HG02938 (cell line): Measurements from ENCODE around the gene HOXC5.

Source experiments
- ATAC-seq: cut with Tn5 transposase; IDR thresholded peaks from one replicate; pipeline ENCODE4 v1.9.1; 2021; ENCODE audit warnings: mild to moderate bottlenecking, moderate library complexity; ENCODE audit not compliant: unreplicated experiment

HOXC5 gene

GRCh38 chr12:54019091-54019811 lies 13.6 kb upstream of the HOXC5 start:
- ATAC-seq, result no peak

- ATAC-seq, result no peak
These were observed 12.8 kb upstream of the HOXC5 start for GRCh38 chr12:54019924-54020590.

GRCh38 chr12:54020591-54021405 lies 12.1 kb upstream of the HOXC5 start:
- no peak for ATAC-seq

- ATAC-seq, result no peak
These were observed 11.3 kb upstream of the HOXC5 start for GRCh38 chr12:54021432-54022013.

- ATAC-seq, result no peak
These were observed 9.6 kb upstream of the HOXC5 start for GRCh38 chr12:54022960-54023884.

- ATAC-seq, result no peak
These were observed 8.7 kb upstream of the HOXC5 start for GRCh38 chr12:54024127-54024526.

GRCh38 chr12:54024581-54025305 lies 8.1 kb upstream of the HOXC5 start:
- no peak for ATAC-seq

- no peak for ATAC-seq
These were observed 7.1 kb upstream of the HOXC5 start for GRCh38 chr12:54025499-54026405.

GRCh38 chr12:54026640-54027441 lies 6.0 kb upstream of the HOXC5 start:
- no peak for ATAC-seq

- ATAC-seq, result no peak
These were observed 5.4 kb upstream of the HOXC5 start for GRCh38 chr12:54027442-54027786.

GRCh38 chr12:54028314-54029201 lies 4.3 kb upstream of the HOXC5 start, which contains the start of gene HOXC6:
Gene HOXC6 (plus strand): TSS chr12:54028440. CDS start chr12:54028522, 82 bp downstream.
- no peak for ATAC-seq

- ATAC-seq, result no peak
These were observed 3.1 kb upstream of the HOXC5 start for GRCh38 chr12:54029529-54030441.

GRCh38 chr12:54030442-54030801 lies 2.4 kb upstream of the HOXC5 start:
- no peak for ATAC-seq

GRCh38 chr12:54030889-54031471 lies 1.9 kb upstream of the HOXC5 start:
- ATAC-seq, result no peak

- no peak for ATAC-seq
These were observed 1.4 kb upstream of the HOXC5 start for GRCh38 chr12:54031480-54031879.
